ENCODE results near the gene ZNF335.
"Not testable (repeated sequence)": the region's sequence is repeated elsewhere in the genome, so short reads cannot be mapped to it uniquely, and the experiment has no call there.

ZNF335 gene

DNA sequence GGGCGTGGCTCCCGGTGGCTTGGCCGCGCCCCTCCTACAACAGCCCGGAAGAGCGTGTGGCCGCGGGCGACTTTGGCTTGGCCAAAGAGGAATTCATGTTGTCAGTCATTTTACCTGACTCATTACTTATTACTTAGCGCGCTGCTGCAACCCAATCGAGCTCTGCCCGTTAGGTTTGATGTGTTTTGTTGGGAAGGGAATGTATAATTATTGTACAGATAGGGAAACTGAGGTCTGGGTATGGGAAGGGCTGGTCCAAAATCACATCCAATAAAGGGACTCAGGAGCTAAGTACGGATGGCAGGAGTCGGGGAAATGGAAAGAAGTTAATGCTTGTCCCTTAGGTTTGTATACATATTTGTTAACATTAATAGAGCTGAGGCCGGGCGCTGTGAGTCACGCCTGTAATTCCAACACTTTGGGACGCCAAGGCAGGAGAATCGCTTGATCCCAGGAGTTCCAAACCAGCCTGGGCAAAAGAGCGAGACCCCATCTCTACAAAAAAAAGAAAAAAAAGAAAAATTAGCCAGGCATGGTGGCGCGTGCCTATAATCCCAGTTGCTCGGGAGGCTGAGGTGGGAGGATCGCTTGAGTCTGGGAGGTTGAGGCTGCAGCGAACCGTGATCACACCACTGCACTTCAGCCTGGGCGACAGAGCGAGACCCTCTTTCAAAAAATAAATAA, 639 bp upstream of the ZNF335 start:
- in situ Hi-C loops (cut with MboI; ENCODE audit: low sequenced_read_pairs) = no loop called here

- in situ Hi-C loops (cut with MboI; ENCODE audit: low sequenced_read_pairs) = no loop called here
Measured at GRCh38 chr20:45971425-45971674, 653 bp downstream of the ZNF335 start.

GRCh38 chr20:45970646-45971424, 1.2 kb downstream of the ZNF335 start:
- in situ Hi-C loops (cut with MboI; ENCODE audit: low sequenced_read_pairs) = no loop called here

GRCh38 chr20:45969712-45970634, 2.0 kb downstream of the ZNF335 start:
- in situ Hi-C loops (cut with MboI; ENCODE audit: low sequenced_read_pairs) = no loop called here

DNA sequence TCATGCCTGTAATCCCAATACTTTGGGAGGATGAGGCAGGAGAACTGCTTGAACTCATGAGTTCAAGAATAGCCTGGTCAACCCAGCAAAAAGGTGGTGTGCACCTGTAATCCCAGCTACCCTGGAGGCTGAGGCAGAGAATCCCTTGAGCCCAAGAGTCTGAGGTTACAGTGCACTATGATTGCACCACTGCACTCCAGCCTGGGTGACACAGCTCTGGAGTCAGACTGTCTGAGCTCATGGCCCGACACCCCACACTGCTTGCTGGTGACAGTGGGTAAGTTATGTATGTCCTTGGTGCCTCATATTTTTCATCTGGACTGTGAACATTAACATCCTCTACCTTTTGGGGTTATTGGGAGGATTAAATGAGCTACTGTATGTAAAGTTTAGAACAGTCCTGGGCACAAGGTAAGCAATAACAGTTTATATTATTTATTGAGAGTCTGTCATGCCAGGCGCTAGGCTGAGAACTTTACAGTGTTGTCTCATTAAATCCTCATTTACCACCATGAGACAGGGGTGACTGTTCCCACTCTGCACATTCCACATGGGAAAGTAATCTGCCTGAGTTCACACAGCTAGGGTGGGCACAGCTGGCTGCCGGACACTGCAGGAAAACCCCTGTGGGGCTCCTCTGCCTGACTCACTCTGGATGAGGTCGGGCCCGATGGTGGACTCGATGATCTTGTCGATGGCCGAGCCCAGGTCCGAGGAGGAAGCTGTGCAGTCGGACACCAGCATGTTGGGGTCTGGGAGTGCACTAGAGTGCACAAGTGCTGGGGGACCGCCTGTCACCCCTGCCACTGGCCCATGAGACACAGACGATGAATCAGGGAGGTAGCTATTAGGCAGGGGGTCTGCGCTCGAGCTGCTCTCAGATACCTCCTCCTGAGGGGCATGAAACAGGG, 2.9 kb downstream of the ZNF335 start:
- in situ Hi-C loops (cut with MboI; ENCODE audit: low sequenced_read_pairs) = no loop called here

DNA sequence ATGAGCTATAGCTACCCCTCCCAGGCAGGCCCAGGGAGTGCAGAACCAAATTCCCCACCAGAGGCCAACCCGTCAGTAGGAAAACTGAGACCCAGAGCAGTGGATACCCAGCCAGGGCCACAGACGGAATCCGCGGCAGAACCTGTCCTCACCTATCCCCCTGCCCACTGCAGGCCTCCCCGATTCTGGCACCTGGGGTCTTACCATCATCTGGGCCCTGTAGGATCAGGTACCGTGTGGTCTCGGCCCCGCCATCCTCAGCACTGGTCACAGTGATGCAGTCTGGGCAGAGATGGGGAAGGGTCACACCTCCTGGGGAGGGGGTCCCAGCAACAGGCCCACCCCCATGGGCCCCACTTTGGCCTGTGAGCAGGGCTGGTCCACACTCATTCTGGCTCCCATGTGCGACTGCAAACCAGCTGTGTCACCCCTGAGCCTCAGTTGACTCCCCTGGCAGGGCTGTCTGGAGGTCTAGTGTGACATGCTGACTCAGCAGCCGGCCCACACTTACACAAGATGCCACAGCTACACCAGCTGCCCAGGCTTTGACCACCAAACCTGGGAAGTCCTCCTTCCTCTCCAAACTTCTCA, 3.8 kb downstream of the ZNF335 start:
- in situ Hi-C loops (cut with MboI; ENCODE audit: low sequenced_read_pairs) = no loop called here

- in situ Hi-C loops (cut with MboI; ENCODE audit: low sequenced_read_pairs) = no loop called here
Measured at GRCh38 chr20:45967551-45968080, 4.4 kb downstream of the ZNF335 start.

GRCh38 chr20:45965169-45966002, 6.6 kb downstream of the ZNF335 start:
- in situ Hi-C loops (cut with MboI; ENCODE audit: low sequenced_read_pairs) = no loop called here

- in situ Hi-C loops (cut with MboI; ENCODE audit: low sequenced_read_pairs) = no loop called here
Measured at GRCh38 chr20:45964006-45964400, 8.0 kb downstream of the ZNF335 start.

DNA sequence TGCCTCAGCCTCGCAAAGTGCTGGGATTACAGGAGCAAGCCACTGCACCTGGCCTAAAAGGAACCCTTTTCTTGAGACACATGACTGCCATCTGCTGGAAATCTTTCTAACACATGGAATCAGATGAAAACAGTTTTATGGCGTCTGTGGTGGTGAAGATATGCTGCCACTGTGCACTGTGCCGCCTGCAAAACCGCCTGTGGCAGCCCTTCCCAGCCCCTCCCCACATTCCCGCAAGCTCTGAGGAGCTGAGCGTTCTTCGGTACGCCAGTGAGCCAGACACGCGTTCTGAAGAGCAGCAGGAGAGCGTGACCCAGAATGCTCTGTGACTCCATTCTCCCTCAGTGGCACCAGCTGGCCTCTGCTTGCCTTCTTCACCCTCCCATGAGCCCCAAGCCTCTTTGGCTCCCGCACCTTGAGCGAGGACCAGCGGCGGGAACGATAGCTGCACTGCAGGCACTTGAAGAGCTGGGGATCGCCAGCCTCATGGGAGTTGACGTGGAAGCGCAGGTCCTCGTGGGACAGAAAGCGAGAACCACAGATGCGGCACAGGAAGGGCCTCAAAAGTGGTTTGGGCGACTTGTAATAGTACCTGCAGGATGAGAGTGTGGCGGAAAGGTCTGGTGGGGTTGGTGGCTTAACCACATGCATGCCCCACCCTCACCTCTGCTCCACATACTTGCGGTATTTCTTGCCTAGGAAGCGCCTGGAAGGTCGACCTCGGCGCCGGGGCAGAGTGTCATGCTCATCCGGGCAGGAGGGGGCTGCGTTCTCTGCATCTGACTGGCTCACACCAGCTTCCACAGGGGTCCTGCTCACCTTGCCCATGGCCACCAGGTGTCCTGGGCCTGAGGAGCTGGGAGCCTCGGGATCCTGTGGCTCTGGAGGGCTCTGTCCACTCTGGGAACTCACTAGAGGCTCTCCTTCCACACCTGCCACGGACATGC, 8.7 kb downstream of the ZNF335 start:
- in situ Hi-C loops (cut with MboI; ENCODE audit: low sequenced_read_pairs) = no loop called here

DNA sequence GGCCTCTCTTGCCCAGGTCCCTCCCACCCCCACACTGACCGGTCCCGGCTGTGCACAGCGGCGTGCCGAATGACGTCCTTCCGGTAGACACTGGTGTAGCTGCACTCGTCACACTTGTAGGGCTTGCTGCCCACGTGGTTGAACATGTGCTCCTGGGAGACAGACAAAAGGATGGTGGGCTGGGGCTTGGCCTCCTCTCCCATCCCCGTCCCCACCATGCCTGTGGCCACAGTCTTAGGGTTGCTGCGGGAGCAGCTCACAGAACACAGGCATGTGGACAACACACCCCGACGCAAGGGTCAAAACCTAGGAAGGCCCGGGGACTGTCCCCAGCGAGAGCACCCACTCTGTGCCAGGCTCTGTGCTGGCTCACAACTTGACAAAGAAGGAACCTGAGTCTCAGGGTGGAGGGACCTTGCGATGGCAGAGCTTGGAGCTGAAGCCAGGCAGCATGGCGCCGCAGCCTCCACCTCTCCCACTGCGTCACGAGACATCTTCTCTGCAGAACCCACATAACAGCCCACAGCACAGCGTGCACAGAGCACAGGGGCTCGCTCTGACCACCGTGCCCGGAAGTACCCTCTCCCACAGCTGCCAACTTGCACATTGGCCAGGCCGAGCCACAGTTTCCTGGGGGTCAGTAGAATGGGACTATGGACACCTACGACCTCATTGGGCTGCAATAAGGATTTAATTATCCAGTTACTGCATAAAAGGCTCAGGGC, 9.8 kb downstream of the ZNF335 start:
- in situ Hi-C loops (cut with MboI; ENCODE audit: low sequenced_read_pairs) = no loop called here

GRCh38 chr20:45959956-45960630, 11.9 kb downstream of the ZNF335 start:
- in situ Hi-C loops (cut with MboI; ENCODE audit: low sequenced_read_pairs) = no loop called here

DNA sequence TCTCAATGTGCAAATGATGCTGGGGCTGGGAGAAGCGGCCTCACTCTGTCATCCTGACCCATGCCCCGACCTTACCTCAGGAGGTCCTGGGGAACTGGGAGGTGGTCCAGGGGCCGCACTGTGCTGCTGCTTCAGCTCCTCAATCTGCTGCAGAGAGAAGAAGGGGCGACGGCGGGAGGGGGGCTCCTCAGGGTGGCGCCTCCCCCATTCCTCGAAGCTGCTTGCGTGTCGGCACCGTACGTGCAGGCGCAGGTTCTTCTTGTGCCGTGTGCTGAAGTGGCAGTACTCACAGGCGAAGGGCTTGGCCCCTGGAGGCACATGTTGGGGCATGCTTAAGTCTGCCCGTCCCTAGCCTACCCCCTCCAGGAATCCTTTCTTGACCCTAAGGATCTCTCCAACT, 12.9 kb downstream of the ZNF335 start:
- in situ Hi-C loops (cut with MboI; ENCODE audit: low sequenced_read_pairs) = no loop called here

- in situ Hi-C loops (cut with MboI; ENCODE audit: low sequenced_read_pairs) = no loop called here
Measured at GRCh38 chr20:45958593-45958992, 13.4 kb downstream of the ZNF335 start.

GRCh38 chr20:45957021-45957941, 14.7 kb downstream of the ZNF335 start:
- in situ Hi-C loops (cut with MboI; ENCODE audit: low sequenced_read_pairs) = no loop called here

GRCh38 chr20:45956326-45956725, 15.7 kb downstream of the ZNF335 start:
- in situ Hi-C loops (cut with MboI; ENCODE audit: low sequenced_read_pairs) = not testable (repeated sequence)

Measured in HL-60/S4 treated with retinoic acid at 250 ng/mL for 4 days and 3 days (cell line).